Prostate gland (tissue), 2 donors: Measurements from ENCODE around the gene CLIC3.

Experiments used
- CTCF ChIP-seq, 4 experiments: fragments of 200-600 bp in 2 of 4; fragments of 450-650 bp in 2 of 4; sonication (generic) in 2 of 4; IDR thresholded peaks; 1 replicate in 3 of 4; 2 replicates in 1 of 4; pipeline ENCODE4 v1.5.1; 2016 to 2019; ENCODE audit warnings: antibody characterized with exemption in 4 of 4, mild to moderate bottlenecking in 2 of 4, moderate library complexity in 2 of 4
- POLR2AphosphoS5 ChIP-seq: sonication (generic); formaldehyde crosslinking; IDR thresholded peaks from one replicate; pipeline ENCODE4 v1.6.1; 2017; ENCODE audit warnings: antibody characterized with exemption

- no peak for TF ChIP-seq CTCF (IDR thresholded peaks at IDR 0.05)
- TF ChIP-seq POLR2AphosphoS5: no peak
These were observed 38.9 kb downstream of the CLIC3 start for GRCh38 chr9:136957461-136957860.
